CD4-positive, alpha-beta T cell (primary cell): ENCODE data around the gene STYXL2. TPM values are rescaled to one million over a fixed set of nuclear protein-coding genes. Genes with fewer than 3 reads are reported as not detected.

Experiments used
- ATAC-seq: fragments of 200-7000 bp; cut with Tn5 transposase; one replicate; pipeline ENCODE4 v1.10.0; 2022; ENCODE audit warnings: mild to moderate bottlenecking; ENCODE audit not compliant: poor library complexity
- CTCF ChIA-PET: fragments of 350-600 bp; sonication (Branson Sonifier 250); formaldehyde crosslinking; loops from one replicate; lab custom pipeline; 2021; ENCODE audit warnings: antibody characterized with exemption, inconsistent platforms; lab: Charles Lee
- POLR2A ChIA-PET: fragments of 350-600 bp; sonication (Branson Sonifier 250); formaldehyde crosslinking; loops from one replicate; lab custom pipeline; 2021; ENCODE audit warnings: antibody characterized with exemption, inconsistent platforms; lab: Charles Lee
- DNase-seq, 14 experiments: peaks; one replicate each; pipeline ENCODE4 v3.0.0-alpha.2; 2013 to 2020; ENCODE audit warnings: mixed read lengths in 2 of 14
- H3K27ac ChIP-seq, 2 donors: one replicate each; pipeline versions ENCODE4 v1.5.1 to v1.7.0; 2013; ENCODE audit warnings: low read length in 2 of 2, low read depth in 1 of 2, mild to moderate bottlenecking in 1 of 2
- H3K27me3 ChIP-seq, 2 experiments: 1 replicate in 1 of 2; 2 replicates in 1 of 2; pipeline versions ENCODE4 v1.6.1 to v1.7.0; 2013; ENCODE audit warnings: low read length in 2 of 2, control low read depth in 1 of 2, mild to moderate bottlenecking in 1 of 2, moderate library complexity in 1 of 2; ENCODE audit not compliant: insufficient read depth in 2 of 2, control insufficient read depth in 1 of 2
- H3K36me3 ChIP-seq: one replicate; pipeline ENCODE4 v1.6.1; 2013; ENCODE audit warnings: low read length, control low read depth; ENCODE audit not compliant: insufficient read depth
- H3K4me1 ChIP-seq: one replicate; pipeline ENCODE4 v1.6.1; 2013; ENCODE audit warnings: low read length, control low read depth; ENCODE audit not compliant: insufficient read depth
- H3K4me3 ChIP-seq: one replicate; pipeline ENCODE4 v1.5.1; 2013; ENCODE audit warnings: mild to moderate bottlenecking, low read length, moderate library complexity
- H3K9me3 ChIP-seq, 2 experiments: 1 replicate in 1 of 2; 2 replicates in 1 of 2; pipeline versions ENCODE4 v1.6.1 to v1.7.0; 2013; ENCODE audit warnings: low read length in 2 of 2, mild to moderate bottlenecking in 2 of 2, control low read depth in 1 of 2, moderate library complexity in 1 of 2; ENCODE audit not compliant: control insufficient read depth in 1 of 2, insufficient read depth in 1 of 2
- H3K27ac Mint-ChIP-seq: one replicate; pipeline ENCODE4 v1.8.0; 2020; ENCODE audit warnings: mixed read lengths
- H3K27me3 Mint-ChIP-seq: one replicate; pipeline ENCODE4 v1.8.0; 2021; ENCODE audit warnings: mixed read lengths
- H3K36me3 Mint-ChIP-seq: one replicate; pipeline ENCODE4 v1.8.0; 2021; ENCODE audit warnings: low read depth, mixed read lengths
- H3K4me1 Mint-ChIP-seq: one replicate; pipeline ENCODE4 v1.8.0; 2021; ENCODE audit warnings: low read depth, mixed read lengths
- H3K4me3 Mint-ChIP-seq: one replicate; pipeline ENCODE4 v1.8.0; 2020; ENCODE audit warnings: mild to moderate bottlenecking, mixed read lengths
- H3K9me3 Mint-ChIP-seq: one replicate; pipeline ENCODE4 v1.8.0; 2020; ENCODE audit warnings: mixed read lengths
- CTCF ChIP-seq: fragments of 200-600 bp; IDR thresholded peaks from one replicate; pipeline ENCODE4 v1.8.0; 2022; ENCODE audit warnings: antibody characterized with exemption, mild to moderate bottlenecking
- intact Hi-C, 2 experiments: fragments of 100-400 bp; cut with DNase I in 1 of 2; cut with micrococcal nuclease in 1 of 2; formaldehyde crosslinking; loops; one replicate each; pipeline versions ENCODE4 v1.15.1 to v1.9.0; 2023 to 2025; cut with DNase I, micrococcal nuclease
- total RNA-seq, 174 experiments: library from RNA in 2 of 174; stranded (reverse) in 2 of 174; gene quantifications; one replicate each; pipeline ENCODE4 v1.2.3 and lab custom pipeline; 2021 to 2026

Gene STYXL2
- total RNA-seq, 2 experiments from 2014 or later: not detected

GRCh38 chr1:167092653-167093052, 1.2 kb upstream of the STYXL2 start:
- ATAC-seq (no peak), DNase-seq (no peak)
- no peaks in the 10 kb centered on the region for H3K9me3 ChIP-seq
- H3K36me3 ChIP-seq: no peaks in the 10 kb centered on the region
- Mint-ChIP-seq H3K4me3 (no peak overlapping the region), H3K27ac (peak overlapping the region; percentile 12), H3K27me3 (no peaks in the 10 kb centered on the region), H3K36me3 (peaks cover 3% of the 10 kb centered on the region), H3K4me1 (peaks cover 64% of the 10 kb centered on the region), H3K9me3 (no peaks in the 10 kb centered on the region)
- no peak for TF ChIP-seq CTCF
- H3K27me3 ChIP-seq: no peaks in the 10 kb centered on the region
- peaks cover 35% of the 10 kb centered on the region for H3K4me1 ChIP-seq
- ChIA-PET POLR2A (interaction anchor here (0.6 to 4.5 kb wide), 4 partner anchors 12 to 216 kb away, joined by 3 to 30 read pairs (median 6); partner anchors contain the start of genes POU2F1 and TADA1), CTCF (no interaction called here)
- intact Hi-C loops: loop anchor here in 1 of 2 experiments (10.0 kb wide), 1 partner anchor 132 kb away; the partner anchor contains the start of gene POU2F1
- no peak overlapping the region for H3K27ac ChIP-seq
- H3K4me3 ChIP-seq: no peak overlapping the region

GRCh38 chr1:167094690-167095089, 815 bp downstream of the STYXL2 start:
- no peaks in the 10 kb centered on the region for H3K27me3 ChIP-seq
- POLR2A ChIA-PET: interaction anchor here (1.4 kb wide), 1 partner anchor 125 kb away, joined by 4 read pairs; no protein-coding TSS in a partner anchor
- H3K9me3 Mint-ChIP-seq: no peaks in the 10 kb centered on the region
- H3K27ac Mint-ChIP-seq: peak overlapping the region; percentile 4
- no peak for ATAC-seq
- H3K36me3 ChIP-seq: no peaks in the 10 kb centered on the region
- CTCF ChIA-PET: no interaction called here
- DNase-seq: no peak
- no peaks in the 10 kb centered on the region for H3K27me3 Mint-ChIP-seq
- intact Hi-C loops: loop anchor here in 1 of 2 experiments (10.0 kb wide), 1 partner anchor 130 kb away; the partner anchor contains the start of gene POU2F1
- H3K36me3 Mint-ChIP-seq: peaks cover 3% of the 10 kb centered on the region
- H3K4me1 ChIP-seq: peaks cover 16% of the 10 kb centered on the region
- no peak overlapping the region for H3K4me3 Mint-ChIP-seq
- H3K4me1 Mint-ChIP-seq: peaks cover 44% of the 10 kb centered on the region
- TF ChIP-seq CTCF: no peak
- H3K27ac ChIP-seq: no peak overlapping the region
- H3K9me3 ChIP-seq: no peaks in the 10 kb centered on the region
- H3K4me3 ChIP-seq: no peak overlapping the region

GRCh38 chr1:167095368-167095767, 1.5 kb downstream of the STYXL2 start:
- H3K27me3 Mint-ChIP-seq: no peaks in the 10 kb centered on the region
- H3K9me3 ChIP-seq: no peaks in the 10 kb centered on the region
- no peak overlapping the region for H3K27ac ChIP-seq
- H3K9me3 Mint-ChIP-seq: no peaks in the 10 kb centered on the region
- TF ChIP-seq CTCF: no peak
- H3K4me1 ChIP-seq: peaks cover 10% of the 10 kb centered on the region
- ChIA-PET POLR2A (no interaction called here), CTCF (no interaction called here)
- peak overlapping the region; percentile 28 for H3K27ac Mint-ChIP-seq
- no peaks in the 10 kb centered on the region for H3K27me3 ChIP-seq
- peaks cover under 1% of the 10 kb centered on the region for H3K36me3 Mint-ChIP-seq
- no peak overlapping the region for H3K4me3 ChIP-seq
- no peaks in the 10 kb centered on the region for H3K36me3 ChIP-seq
- no peak for ATAC-seq
- intact Hi-C loops: loop anchor here in 1 of 2 experiments (10.0 kb wide), 1 partner anchor 129 kb away; the partner anchor contains the start of gene POU2F1
- peak in 1 of 14 experiments; percentile 46 for DNase-seq
- peaks cover 37% of the 10 kb centered on the region for H3K4me1 Mint-ChIP-seq
- no peak overlapping the region for H3K4me3 Mint-ChIP-seq
